ENCODE measurements around the gene AOPEP.

AOPEP gene

DNA sequence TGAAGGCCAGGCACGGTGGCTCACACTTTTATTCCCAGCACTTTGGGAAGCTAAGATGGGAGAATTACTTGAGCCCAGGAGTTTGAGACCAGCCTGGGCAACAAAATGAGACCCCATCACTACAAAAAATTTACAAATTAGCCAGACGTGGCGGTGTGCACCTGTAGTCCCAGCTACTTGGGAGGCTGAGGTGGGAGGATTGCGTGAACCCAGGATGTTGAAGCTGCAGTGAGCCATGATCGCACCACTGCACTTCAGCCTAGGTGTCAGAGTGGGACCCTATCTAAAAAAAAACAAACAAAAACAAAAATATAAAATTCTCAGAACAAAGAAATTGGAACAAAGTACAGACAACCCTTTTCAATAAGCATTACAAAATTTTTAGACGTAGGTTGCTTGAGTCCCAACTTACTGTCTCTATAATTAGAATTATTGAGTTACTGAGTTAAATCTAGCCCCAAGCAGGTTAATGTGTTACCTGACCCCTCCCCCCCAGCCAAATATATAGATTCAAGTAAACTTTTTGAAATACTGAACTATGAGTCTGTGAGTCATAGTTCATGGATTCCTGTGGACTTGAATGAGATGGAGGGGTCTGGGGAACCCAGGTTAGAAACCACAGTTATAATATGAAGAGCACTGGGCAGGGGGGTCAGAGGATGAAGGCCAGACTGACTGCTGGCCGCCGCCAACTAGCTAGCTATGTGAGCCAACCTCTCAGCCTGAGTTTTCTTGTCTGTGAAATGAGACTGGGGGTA, 173.1 kb downstream of the AOPEP start:
- no peak for DNase-seq (ENCODE audit: low spot score)

GRCh38 chr9:94900222-94901018, 173.9 kb downstream of the AOPEP start:
- no peak for DNase-seq (ENCODE audit: low spot score)

DNA sequence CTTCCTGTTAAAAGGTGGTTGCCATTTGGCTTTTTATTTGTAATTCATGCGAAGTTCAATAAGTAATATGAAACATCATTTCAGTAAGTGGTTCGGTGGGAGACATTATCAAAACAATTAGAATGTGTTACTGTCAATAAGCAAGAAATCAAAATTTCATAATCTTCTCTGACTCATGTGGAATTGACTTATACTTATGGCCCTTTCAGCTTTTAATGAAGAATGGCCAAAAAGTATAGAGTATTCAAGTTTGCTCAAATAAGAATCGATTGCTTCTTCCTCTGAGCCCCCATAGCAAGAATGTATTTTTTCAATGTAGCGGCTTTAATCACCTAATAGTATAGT, 174.5 kb downstream of the AOPEP start:
- DNase-seq (ENCODE audit: low spot score) = no peak

DNA sequence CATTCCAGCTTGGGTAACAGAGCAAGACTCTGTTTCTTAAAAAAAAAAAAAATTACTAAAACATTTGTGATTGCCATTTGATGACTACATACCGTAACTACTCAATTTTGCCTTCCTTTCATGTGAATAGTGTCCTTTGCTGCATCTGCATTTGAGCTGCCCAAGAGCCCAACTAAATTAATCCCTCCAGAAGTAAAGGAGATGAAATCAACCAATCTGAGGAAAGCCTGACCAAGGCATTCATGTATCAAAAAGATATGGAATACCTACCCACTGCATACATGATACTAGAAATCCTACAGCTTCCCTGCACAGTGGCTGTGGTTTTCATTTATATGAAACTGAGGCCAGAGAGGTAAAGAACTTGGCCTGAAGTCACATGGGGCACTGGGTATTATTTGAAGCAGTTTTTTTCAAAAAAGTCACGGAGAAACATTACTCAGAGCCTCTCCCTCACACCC, 177.5 kb downstream of the AOPEP start:
- no peak for DNase-seq (ENCODE audit: low spot score)

DNA sequence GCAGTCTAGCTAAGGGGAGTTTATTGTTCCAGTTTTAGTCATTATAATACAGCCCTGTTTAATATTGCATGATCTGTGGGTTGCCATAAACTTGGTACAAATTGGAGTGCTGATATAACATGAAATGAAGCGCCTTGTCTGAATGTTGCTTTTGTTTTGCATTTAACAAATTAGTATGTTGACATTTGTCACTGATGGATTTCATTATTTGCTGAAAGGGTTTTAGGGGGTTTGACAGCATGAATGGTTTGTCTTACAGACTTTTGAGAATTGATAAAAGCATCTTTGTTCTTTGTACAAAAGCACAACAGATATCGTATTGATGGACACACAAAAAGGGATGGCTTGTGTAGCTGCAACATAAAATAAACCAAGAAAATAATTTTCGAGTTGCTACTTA, 178.3 kb downstream of the AOPEP start:
- no peak for DNase-seq (ENCODE audit: low spot score)

DNA sequence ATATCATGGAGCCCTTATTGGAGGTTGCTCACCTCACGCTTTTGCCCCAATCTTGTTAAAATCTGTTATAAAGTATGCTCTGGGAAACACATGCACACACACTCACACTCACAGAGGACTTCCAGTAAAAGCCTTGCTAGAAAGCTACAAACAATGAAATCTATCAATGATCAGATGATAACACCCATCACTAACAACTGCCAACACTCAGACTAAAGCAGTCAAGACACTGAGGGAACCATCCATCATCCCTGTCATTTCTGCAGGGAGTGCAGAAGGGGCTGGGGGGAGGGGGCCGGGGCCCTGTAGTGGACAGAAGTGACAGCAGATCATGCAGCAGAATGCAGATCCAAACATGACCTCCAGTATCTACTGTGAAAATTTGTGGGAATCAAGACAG, 179.1 kb downstream of the AOPEP start:
- no peak for DNase-seq (ENCODE audit: low spot score)

- no peak for DNase-seq (ENCODE audit: low spot score)
These were observed 179.7 kb downstream of the AOPEP start for GRCh38 chr9:94906181-94906580.

DNA sequence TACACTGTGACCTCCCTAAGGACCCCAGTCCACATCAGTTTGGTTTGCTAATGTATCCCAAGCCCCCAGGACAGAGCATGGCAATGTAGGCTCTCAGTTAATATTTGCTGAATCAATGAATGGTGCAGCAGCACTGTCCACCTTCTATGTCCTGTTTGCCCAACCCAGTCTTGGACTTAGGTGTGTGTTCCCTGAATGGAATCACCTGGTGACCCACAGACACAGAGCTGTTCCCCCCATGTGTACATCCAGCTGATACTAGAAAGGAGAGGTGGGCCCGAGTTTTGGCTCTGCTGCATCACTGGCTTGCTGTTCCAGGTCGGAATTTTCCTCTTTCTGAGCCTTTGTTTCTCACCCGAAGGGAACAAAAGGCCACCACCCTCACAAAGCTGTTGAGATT, 180.2 kb downstream of the AOPEP start:
- DNase-seq (ENCODE audit: low spot score) = no peak

GRCh38 chr9:94907264-94907936, 180.9 kb downstream of the AOPEP start:
- DNase-seq (ENCODE audit: low spot score) = no peak

DNA sequence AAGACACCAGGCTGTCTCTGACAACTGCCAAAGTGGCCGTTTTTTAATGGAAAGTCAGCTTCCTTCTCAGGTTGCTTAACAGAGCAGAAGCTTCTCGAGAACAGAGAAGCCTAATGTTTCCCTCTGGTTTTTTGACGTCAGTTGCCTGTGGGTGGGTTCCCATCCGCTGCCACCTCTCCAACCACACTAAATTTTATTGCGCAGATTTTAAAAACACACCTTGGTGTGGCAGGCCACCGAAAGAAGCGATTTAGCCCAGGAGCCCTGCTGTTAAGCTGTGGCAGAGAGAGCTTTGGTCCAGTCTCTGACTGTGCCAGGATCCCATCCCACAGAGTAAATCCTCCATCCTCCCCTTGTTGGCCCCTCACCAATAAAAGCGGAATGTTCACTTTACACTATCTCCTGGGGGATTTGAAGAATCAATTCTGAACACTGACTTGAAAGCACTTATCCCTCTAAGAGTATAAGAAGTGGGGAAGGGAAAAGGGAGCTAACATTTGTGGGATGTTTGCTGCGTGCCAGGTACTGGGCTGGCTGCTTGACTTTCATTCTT, 181.6 kb downstream of the AOPEP start:
- no peak for DNase-seq (ENCODE audit: low spot score)

- DNase-seq (ENCODE audit: low spot score) = no peak
These were observed 182.2 kb downstream of the AOPEP start for GRCh38 chr9:94908583-94909249.

- DNase-seq (ENCODE audit: low spot score) = no peak
These were observed 182.9 kb downstream of the AOPEP start for GRCh38 chr9:94909250-94909894.

GRCh38 chr9:94909965-94910730, 183.6 kb downstream of the AOPEP start:
- no peak for DNase-seq (ENCODE audit: low spot score)

DNA sequence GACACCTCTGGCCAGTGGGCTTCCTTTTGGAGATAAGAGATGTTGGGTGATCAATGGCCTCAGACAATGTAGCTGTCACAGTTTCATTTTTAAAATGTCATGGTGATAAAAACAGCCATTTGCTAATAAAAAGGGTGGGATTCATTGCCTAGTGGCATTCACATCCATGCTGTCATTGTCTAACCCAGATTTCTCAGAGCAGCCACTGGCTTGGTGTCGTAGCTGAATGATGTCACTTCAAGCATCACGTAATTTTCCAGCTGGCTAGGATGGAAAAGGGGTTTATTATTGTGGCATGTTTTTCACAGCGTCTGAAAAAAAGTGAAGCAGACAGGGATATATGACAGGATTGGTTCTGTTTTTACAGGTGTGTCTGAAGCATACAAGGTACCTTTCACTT, 184.7 kb downstream of the AOPEP start:
- DNase-seq (ENCODE audit: low spot score) = no peak

DNA sequence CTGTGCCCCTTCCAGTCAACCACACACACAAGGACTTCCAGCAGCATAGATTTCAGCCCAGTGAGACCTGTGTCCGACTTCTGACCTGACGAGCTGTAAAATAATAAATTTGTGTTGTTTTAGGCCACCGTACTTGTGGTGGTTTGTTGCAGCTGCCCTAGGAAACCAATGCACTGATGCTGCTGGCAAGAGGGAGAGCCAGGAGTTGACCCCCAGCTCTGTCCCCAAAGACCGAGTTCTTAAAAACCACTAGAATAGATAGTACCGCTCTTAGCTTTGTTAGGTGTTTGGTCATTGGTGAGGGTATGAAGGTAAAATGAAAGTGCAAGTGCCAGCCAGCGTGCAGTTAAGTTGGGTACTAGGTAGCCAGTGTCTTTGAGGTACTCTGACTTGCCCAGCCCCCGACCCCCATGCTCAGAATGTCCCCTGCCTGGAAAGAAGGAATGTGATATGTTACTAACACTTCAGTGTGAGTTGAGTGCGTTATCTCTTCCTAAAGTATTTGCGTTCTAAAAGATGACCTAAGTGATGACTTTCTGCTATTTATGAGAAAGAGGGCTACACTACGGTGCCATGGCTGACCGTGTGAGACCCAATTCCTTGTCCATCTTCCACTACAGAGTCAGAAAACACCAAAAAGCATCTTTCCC, 185.6 kb downstream of the AOPEP start:
- no peak for DNase-seq (ENCODE audit: low spot score)

DNA sequence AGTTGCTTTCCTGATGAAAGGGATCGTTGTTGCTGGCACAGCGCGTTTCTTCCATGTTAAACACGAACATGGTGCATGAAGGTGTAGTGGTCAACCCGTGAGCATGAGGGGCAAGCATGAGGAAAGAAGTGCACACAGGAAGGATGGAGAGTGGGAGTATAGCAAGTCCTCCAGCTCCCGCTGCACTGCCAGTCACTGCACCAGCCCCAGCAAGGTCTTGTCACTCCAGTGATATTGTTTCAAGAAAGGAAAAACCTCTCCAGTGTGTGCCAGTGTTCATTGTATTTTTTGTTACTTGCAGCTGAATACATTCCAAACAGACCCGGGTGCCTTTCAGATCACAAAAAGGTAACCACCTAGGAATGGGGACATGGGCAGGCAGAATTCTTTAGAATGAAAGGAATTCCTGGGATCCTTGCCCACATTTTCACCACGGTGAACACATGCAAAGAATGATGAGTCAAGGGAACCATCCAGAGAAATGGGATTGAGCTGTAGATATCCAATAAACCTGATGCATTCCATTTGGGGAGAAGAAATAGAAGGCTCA, 186.3 kb downstream of the AOPEP start:
- DNase-seq (ENCODE audit: low spot score) = no peak

GRCh38 chr9:94913550-94913949, 187.1 kb downstream of the AOPEP start:
- DNase-seq (ENCODE audit: low spot score) = no peak

DNA sequence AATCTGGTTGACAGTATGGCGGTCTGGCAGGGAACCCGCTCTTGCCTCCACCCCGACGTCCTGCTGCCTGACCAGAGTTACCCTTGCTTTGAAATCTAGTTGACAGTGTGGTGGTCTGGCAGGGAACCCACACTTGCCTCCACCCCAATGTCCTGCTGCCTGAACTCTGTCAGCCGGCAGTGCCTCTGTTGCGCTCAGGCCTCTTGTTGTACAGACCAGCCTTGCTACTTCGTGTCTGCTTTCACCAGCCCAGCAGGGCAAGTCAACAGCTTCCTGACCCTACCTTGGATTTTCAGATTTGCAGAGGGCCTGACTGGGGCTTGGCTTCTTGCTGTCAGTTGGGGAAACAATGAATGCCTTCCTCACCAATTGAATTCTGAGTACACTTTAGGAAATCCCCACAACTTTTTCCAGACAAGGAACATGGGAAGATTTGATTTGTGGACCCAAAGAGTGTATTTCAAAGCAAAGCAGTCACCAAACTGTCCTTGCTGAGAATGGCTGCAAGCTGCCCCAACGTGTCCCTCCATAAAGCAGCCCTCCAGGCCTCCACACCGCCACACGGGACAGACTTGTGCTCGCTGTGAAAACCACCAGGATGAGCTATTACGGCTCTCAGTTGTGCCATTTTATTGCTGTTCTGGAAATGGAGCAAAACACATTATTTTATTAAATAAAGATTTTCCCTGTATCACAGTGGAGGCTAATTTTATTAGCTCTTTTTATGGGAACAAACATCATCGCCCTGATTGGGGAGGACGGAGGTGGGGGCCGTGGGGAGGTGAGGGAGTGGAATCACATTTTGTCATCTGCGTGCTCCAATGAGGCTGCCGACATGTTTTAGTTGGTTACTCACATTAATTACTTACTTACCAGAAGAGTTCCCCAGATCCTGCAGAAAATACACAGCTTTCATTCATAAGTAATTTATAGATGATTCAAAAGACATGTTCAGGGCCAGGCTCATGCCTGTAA, 189.3 kb downstream of the AOPEP start:
- no peak for DNase-seq (ENCODE audit: low spot score)

DNA sequence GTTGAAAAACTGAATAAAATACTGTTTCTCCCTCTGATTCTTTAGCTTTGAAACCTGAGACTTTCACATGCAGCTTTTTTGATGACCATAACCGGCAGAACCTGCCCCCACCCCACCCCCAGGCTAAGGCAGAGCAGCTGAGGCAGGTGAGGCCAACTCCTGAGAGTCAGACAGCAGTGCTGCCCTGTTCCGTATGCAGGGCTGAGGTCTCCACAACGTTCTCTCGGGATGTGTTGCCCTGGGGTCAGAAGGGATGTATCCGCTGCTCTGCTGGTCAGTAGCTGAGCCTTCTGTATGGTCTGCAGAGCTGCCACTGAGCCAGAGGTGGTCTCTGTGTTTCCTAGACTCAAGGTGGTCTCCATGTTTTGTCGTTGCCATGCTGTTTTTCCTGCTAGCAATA, 190.5 kb downstream of the AOPEP start:
- DNase-seq (ENCODE audit: low spot score) = no peak

All from D341Med (cell line).